NCI-H1694 treated with DMSO at 0.1 percent for 48 hours (cell line): ENCODE results near the gene GCC1.

Experiments used
- DNase-seq: peaks from one replicate; lab custom pipeline; 2025; lab: John Stamatoyannopoulos, UW

GCC1 gene

GRCh38 chr7:127585044-127585953 lies at the start of gene GCC1:
Gene GCC1 (minus strand): TSS chr7:127585596. CDS start chr7:127585182, 414 bp downstream.
- peak; percentile 35 for DNase-seq

GRCh38 chr7:127632276-127632910 lies 47.0 kb upstream of the GCC1 start:
- DNase-seq, result no peak

GRCh38 chr7:127629268-127629854 lies 44.0 kb upstream of the GCC1 start:
- peak; percentile 9 for DNase-seq

- no peak for DNase-seq
These were observed 43.0 kb upstream of the GCC1 start for GRCh38 chr7:127628445-127628844.

DNA sequence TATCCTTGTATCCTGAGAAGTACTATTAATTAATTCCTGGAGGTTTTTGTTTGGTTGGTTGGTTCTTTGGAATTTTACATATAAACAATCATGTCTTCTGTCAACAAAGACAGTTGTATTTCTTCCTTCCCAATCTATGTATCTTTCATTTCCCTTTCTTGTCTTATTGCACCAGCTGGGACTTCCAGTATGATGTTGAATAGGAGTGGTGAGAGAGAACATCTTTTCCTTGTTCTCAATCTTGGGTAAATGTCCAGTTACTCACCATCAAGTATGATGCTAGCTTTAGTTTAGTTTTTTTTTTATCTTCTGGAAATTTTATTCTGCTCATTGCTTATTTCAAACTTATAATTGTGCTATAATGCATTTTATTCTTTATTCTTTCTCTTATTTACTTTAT lies 39.9 kb upstream of the GCC1 start:
- DNase-seq, result no peak

GRCh38 chr7:127620406-127621233 lies 35.2 kb upstream of the GCC1 start:
- DNase-seq, result no peak

GRCh38 chr7:127619681-127620405 lies 34.4 kb upstream of the GCC1 start:
- DNase-seq, result no peak

GRCh38 chr7:127618775-127619174 lies 33.4 kb upstream of the GCC1 start:
- DNase-seq, result no peak

- no peak for DNase-seq
These were observed 32.6 kb upstream of the GCC1 start, which contains the start of gene PAX4 for GRCh38 chr7:127618042-127618441. Gene PAX4 (minus strand): TSS chr7:127618142. CDS start chr7:127615928, 2,214 bp downstream.

GRCh38 chr7:127616724-127617123 lies 31.3 kb upstream of the GCC1 start:
- DNase-seq, result no peak

GRCh38 chr7:127612263-127612662 lies 26.9 kb upstream of the GCC1 start:
- DNase-seq, result no peak

GRCh38 chr7:127609297-127609696 lies 23.9 kb upstream of the GCC1 start:
- no peak for DNase-seq

- no peak for DNase-seq
These were observed 23.1 kb upstream of the GCC1 start for GRCh38 chr7:127608446-127608845.

DNA sequence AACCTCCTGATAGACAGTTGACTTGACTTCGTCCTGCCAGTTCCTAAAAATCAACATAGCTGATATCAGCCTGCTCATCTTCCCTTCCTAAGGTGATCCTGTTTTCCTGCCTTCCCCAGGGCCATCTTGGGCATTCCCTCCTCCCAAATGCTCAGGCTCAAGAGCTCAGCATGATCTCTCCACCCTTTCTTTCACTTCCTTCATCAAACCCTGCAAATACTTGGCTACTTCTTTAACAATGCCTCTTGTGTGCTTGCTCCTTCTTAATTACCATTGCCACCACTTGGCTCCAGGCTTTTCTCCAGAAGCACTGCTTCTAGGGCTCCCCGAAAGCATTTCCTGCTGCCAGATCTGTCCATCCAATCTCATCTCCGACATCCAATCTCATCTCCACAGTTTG lies 15.5 kb upstream of the GCC1 start:
- no peak for DNase-seq

- DNase-seq, result no peak
These were observed 12.9 kb upstream of the GCC1 start for GRCh38 chr7:127598318-127598717.

DNA sequence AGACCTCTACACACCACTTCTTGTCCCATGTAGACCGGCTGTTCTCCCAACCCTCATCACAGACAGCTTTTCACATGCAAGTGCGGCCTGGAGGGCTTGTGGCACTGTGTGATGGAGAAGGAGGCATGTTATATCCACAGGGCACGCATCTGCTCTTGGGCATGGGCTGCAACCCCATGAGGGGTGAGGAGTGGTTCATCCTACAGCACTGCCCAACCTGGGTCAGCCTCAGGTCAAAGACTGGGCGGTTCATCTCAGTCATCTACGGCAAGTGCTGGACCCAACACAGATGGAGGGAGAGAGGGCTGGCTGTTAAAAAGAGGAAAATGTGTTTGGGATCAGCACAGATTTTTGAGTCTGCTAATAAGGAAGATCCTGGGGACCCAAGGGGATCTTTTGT lies 10.3 kb upstream of the GCC1 start:
- DNase-seq, result no peak

DNA sequence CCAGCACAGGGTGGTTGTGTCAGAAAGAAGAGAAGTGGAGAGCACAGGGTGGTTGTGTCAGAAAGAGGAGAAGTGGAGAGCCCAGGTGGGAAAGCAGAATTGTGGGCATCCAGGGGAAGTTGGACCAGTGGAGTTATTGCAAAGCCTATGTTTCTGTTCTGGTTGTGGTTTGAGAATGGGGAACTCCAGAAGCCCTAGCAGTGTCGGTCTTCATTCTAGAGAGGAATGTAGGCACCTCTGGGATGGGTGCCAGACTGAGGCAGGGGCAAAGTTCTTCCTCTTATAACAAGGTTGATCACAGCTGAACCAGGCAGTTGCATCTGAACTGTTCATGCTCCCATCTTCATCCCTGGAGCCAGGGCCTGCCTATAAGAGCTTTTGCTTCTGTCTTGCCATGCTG lies 9.1 kb upstream of the GCC1 start:
- DNase-seq, result no peak

GRCh38 chr7:127592550-127592949 lies 7.2 kb upstream of the GCC1 start:
- DNase-seq, result no peak

DNA sequence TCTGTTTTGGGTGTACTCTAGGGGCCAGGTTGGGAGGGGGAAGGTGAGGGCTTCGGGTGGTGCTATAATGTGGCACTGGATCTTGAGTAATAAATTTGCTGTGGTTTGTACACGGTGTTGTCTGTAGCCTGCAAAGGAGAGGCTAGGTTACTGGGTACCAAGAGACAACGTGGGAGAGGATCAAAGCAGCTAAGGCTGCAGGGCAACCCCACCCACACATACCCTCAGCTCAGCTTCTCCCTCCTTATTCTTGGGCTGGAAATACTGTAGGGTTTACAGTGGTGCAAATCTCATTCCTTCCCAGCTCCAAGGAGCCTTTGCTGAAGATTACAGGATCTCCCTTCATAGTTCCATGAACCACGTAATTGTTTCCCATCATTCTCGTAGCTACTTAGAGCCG lies 6.2 kb upstream of the GCC1 start:
- DNase-seq, result no peak

DNA sequence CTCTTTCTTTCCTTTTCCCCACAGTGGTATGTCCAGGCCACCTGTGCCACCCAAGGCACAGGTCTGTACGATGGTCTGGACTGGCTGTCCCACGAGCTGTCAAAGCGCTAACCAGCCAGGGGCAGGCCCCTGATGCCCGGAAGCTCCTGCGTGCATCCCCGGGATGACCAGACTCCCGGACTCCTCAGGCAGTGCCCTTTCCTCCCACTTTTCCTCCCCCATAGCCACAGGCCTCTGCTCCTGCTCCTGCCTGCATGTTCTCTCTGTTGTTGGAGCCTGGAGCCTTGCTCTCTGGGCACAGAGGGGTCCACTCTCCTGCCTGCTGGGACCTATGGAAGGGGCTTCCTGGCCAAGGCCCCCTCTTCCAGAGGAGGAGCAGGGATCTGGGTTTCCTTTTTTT lies 5.8 kb upstream of the GCC1 start:
- no peak for DNase-seq

DNA sequence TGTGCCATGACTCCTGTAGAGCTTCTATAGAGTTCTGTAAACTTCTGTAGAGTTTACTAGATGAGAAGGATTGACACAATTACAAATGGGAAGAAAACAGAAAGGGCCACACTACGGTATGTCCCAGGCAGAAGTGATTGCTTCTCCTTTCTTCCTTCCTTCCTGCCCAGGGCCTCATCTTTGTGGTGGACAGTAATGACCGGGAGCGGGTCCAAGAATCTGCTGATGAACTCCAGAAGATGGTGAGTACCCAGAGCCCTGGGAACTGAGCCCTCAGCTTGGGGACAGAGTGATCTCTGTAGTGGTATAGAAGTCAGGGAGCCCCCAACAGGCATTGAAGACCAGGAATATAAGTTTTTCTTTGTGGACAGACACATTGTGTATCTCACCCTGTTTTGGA lies 4.5 kb upstream of the GCC1 start:
- no peak for DNase-seq
